NCI-H1694 (cell line): Measurements from ENCODE around the gene RFXANK.
"Not testable (repeated sequence)": the region's sequence is repeated elsewhere in the genome, so short reads cannot be mapped to it uniquely, and the experiment has no call there.

Experiments
- DNase-seq: peaks from one replicate; lab custom pipeline; 2025; lab: John Stamatoyannopoulos, UW

Gene RFXANK

DNA sequence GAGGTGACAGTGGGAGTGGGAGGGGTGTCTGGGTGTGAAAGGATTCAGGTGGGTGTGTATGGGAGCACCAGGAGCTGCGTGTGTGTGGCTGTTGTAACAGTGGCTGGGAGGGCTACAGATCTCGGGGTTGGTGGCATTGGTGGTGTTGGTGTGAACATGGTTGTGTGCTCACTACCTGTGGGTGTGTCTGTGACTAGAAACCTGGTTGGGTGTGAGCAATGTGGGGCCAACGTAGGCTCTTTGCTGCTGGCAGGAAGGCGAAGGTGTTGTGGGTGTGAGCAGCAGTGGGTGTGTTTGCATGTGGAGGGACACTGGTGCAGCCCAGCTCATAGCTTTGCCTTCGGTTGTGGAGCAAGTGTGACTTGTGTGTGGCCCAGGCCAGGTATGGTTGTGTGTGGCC is 14.9 kb downstream of the RFXANK start:
- no peak for DNase-seq

DNA sequence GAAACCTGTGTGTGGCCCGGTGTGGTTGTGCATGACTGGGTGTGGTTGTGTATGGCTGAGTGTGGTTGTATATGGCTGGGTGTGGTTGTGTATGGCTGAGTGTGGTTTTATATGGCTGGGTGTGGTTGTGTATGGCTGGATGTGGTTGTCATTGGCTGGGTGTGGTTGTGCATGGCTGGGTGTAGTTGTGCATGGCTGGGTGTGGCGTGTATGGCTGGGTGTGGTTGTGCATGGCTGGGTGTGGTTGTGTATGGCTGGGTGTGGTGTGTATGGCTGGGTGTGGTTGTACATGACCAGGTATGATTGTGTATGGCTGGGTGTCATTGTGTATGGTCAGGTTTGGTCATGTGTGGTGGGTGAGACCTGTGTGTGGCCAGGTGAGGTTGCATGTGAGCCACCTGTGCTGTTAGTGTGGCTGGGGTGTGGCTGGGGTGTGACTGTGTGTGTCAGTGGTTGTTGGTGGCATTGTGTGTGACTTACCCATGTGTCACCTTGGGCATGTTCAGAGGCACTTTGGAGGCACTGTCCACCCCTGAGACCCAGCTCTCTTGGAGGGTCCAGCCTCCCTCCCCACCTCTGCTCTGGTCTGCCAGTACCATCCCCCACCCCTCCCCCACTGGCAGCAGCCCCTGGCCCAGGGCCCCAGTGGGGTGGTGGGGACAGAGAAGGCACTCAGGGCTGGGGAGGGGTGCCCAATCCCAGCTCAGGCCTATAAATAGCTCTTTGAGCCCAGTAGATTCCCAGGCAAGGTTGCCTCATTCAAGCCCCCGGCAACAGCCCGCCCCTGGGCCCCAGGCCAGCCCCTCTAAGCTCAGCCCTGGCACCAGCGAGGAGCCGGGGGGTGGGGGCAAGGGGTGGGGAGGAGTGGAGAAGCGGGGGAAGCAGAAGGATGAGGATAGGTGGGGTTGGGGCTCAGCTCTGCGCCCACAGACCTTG is 15.8 kb downstream of the RFXANK start:
- no peak for DNase-seq

DNA sequence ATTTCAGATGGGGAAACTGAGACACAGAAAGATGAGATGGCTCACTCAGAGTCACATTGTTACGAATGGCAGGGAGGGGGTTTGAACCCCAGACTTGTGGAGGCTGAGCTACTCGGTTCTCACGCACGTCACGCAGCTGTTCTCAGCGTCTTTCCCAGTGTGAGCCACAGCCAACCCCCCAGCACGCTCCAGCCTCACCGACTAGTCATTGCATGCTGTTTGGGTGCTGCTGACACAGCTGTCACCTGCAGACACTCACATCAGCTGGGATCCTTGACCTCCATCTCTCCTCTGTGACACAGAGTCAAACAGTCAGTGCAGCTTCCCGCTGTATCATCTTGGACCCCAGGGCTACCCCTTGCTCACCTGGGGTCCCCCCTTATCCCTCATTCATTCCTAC is 17.3 kb downstream of the RFXANK start:
- peak; percentile 19 for DNase-seq

DNA sequence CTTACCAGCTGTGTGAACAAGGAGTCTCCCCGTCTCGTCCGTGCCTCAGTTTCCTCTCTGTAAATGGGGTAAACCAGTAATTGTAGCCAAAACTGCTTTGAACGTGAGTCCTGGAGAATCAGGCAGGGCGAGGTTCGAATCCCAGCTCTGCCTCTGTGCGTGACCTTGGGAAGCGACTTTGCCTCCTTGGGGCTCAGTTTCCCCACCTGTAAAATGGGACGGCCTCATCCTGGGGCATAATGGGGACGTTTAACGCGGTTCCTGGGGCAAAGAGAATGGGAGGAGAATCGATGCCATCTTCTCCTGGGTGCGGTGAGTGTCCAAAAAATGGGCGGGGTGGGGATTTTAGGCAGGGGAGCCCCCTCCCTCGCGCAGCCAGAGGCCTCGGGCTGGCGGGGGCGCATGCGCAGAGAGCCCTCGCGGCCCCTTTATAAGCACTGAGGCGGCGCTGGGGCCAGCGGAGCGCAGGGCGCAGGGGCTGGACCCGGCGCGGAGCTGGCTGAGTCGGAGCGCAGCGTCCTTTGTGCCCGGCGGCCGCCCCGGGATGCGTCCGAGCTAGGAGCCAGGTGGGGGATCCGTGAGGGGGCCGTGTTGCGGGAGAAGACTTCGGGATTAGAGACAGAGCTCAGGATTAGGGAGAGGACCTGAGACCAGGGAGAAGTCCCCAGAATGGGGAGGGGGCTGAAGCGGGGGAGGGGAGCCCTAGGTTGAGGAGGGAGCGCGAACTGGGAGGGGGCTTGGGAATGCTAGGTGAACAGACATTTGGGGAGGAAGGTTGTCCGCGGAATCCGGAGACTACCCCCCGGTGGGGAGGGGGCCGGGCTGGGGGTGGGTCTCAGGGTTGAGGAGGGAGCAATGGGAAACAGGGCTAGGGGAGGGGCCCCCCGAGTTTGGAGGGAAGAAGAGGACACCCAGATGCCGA is 19.7 kb downstream of the RFXANK start, which contains the start of gene NCAN:
NCAN (plus strand) TSS at position 460 of the 922 bp plus-strand sequence. CDS start 4,996 bp downstream, outside the sequence.
- DNase-seq: peak; percentile 49

DNA sequence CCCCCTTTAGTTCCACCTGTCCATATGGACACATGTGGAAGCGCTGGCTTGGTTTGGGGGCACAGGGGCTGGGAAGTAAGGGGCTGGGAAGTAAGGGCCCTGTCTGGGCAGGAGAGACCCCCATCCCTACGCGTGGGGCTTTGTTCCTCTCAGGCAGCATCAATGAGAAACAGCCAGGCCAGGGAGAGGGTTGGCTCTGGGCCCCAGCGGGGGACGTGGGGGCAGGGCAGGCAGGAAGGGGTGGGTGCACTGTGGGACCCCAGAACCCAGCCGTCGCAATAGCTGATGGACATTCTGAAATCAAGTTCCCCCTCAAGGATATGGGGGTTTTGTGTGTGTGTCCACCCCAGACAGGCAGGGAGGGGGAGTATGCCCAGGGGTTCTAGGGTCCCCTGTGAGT is 20.9 kb downstream of the RFXANK start:
- no peak for DNase-seq

DNA sequence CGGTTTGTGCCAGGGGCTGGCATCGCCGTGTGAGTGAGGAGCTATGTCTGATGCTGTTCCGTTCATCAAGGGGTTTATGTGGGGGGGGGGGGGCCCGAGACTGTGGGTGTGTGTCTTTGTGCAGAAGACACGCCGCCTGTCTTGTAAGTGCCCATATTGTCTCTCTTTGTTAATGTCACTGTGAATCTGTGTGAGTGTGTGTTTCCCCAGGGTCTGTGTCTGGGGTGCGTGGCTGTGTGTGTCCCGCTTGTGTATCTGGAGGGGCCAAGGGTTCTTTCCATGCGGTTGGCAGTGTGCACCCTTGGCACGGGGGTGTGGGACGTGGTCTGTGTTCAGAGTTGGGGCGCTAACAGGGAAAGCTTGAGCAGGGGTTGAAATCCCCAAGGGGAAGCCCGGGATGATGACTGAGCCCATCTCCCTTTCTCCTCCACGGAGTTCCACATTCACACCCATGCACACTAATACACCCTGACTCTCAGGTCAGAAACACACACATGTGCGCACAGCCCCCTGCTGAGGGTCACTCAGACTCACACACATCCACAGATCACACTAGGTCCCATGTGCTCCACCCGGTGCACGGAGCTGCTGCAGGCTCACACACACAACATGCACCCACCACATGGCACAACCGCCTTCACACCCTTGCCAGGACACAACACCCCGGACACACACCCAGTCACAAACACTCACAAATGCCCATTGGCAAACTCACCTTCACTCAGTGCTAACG is 21.5 kb downstream of the RFXANK start:
- no peak for DNase-seq

DNA sequence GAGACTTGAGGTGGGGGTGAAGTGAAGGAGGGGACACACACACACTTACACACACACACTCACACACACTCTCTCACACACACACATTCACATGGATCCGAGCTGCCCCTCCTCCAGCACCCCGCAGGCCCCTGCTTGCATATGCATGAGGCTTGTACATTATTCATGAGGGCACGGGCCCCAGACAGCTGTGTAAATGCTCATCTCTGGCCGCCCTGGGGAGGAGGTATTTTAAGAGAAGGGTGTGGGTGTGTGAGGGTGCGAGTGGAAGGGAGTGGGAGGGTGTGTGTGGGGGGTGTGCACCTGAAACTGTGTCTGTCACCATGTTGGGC is 22.1 kb downstream of the RFXANK start:
- no peak for DNase-seq

DNA sequence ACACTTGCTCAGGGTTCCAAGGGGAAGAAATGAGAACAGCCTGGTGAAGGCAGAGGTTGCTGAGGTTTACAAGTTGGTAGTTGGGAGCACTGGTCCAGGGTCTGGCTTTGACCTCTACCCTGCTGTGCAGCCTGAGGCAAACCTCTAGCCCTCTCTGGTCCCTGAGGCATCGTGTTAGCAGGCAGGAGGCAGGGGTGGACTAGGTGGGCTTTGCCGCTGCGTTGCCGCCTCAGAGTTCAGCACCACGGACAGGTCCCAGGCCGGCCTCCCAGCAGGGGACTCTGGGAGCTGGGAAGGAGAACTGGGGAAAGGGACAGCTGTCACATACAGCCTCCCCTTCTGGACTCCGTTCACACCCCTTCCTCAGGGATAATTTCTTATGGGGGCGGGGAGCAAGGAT is 22.8 kb downstream of the RFXANK start:
- no peak for DNase-seq

DNA sequence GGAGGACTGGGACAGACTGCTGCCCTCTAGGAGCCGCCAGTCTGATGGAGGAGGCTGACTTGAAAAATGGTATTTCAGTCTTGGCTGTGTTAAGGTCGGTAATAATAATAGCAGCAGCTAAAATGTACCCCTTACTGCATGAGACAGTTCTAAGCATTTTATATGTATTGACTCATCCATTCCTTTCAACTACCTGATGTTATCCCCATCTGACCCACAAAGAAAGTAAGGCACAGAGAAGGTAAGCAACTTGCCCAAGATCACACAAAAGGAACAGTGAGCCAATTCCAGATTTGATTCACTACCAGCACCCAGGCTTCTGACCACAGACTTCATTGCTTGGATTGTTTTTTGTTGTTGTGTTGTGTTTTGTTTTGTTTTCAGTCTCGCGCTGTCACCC is 23.7 kb downstream of the RFXANK start:
- no peak for DNase-seq

GRCh38 chr19:19217099-19217498 is 25.0 kb downstream of the RFXANK start:
- no peak for DNase-seq

DNA sequence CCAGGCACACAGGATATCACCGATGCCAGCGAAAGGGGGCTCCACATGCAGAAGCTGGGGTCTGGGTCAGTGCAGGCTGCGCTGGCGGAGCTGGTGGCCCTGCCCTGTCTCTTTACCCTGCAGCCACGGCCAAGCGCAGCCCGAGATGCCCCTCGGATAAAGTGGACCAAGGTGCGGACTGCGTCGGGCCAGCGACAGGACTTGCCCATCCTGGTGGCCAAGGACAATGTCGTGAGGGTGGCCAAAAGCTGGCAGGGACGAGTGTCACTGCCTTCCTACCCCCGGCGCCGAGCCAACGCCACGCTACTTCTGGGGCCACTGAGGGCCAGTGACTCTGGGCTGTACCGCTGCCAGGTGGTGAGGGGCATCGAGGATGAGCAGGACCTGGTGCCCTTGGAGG is 26.9 kb downstream of the RFXANK start:
- no peak for DNase-seq

GRCh38 chr19:19221000-19221399 is 28.9 kb downstream of the RFXANK start:
- not testable (repeated sequence) for DNase-seq

DNA sequence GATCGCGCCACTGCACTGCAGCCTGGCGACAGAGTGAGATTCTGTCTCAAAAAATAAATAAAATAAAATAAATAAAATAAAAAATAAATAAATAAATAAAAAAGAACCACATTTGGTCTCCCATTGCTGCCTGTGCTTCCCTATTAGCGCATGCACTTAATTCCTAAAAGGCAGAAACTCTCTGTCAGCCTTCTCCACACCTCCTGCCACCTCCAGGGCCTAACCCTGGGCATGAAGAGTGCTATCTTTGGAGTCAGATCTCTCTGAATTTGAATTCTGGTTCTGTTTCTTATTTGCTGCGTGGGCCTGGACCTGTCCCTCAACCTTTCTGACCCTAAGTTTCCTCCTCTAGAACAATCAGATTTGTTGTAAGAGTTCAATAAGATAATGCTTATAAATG is 31.0 kb downstream of the RFXANK start:
- DNase-seq: no peak

DNA sequence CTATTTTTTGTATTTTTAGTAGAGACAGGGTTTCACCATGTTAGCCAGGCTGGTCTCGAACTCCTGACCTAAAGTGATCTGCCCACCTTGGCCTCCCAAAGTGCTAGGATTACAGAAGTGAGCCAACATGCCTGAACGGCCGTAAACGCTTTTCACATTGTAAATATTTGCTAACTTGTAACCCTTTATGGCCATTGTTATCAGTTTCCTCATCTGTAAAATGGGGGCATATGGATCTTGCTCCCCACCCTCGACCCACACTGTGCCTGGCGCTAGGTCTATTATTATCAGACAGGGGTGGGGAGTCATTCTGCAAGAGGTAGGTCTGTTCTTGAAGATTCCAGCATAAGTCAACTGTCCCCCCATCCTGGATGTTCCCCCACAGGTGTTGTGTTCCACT is 31.6 kb downstream of the RFXANK start:
- no peak for DNase-seq

- DNase-seq: no peak
Measured at GRCh38 chr19:19224150-19224851, 32.2 kb downstream of the RFXANK start.

DNA sequence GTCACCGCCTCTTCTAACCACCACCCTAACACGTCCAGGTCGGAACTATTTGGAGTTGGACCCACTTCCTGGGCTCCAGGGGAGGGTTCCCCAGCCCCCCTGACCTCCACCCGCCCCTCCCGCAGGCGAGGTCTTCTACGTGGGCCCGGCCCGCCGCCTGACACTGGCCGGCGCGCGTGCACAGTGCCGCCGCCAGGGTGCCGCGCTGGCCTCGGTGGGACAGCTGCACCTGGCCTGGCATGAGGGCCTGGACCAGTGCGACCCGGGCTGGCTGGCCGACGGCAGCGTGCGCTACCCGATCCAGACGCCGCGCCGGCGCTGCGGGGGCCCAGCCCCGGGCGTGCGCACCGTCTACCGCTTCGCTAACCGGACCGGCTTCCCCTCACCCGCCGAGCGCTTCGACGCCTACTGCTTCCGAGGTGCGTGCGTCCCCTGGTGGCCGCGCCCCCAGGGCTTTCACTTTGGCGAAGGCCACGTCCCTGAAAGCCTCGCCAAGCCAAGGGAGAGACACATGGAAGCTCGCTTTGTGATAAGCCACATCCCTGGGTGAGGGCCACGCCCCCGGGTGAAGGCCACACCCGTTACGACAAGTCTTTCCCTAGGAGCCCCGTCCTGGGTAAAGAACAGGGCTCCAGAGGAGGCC is 32.9 kb downstream of the RFXANK start:
- DNase-seq: no peak

DNA sequence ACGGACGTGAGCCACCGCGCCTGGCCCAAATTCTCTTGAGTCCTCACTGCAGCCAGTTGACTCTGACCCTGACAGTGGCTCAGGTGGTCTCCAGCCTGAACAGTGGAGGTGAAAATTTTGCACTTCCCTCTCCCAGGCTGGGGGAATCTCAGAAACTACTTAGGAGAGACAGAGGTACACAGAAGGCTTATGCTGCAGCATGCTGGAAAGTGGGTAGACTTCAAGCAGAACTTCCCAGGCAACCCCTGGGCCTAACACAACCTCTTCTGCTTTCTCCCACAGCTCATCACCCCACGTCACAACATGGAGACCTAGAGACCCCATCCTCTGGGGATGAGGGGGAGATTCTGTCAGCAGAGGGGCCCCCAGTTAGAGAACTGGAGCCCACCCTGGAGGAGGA is 34.1 kb downstream of the RFXANK start:
- no peak for DNase-seq

GRCh38 chr19:19226663-19227062 is 34.6 kb downstream of the RFXANK start:
- no peak for DNase-seq

DNA sequence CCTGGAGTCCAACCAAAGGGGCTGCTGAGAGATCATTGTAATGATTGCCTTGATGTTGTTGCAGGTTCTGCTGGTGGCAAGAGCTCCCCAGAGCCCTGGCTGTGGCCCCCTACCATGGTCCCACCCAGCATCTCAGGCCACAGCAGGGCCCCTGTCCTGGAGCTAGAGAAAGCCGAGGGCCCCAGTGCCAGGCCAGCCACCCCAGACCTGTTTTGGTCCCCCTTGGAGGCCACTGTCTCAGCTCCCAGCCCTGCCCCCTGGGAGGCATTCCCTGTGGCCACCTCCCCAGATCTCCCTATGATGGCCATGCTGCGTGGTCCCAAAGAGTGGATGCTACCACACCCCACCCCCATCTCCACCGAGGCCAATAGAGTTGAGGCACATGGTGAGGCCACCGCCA is 35.2 kb downstream of the RFXANK start:
- DNase-seq: no peak

DNA sequence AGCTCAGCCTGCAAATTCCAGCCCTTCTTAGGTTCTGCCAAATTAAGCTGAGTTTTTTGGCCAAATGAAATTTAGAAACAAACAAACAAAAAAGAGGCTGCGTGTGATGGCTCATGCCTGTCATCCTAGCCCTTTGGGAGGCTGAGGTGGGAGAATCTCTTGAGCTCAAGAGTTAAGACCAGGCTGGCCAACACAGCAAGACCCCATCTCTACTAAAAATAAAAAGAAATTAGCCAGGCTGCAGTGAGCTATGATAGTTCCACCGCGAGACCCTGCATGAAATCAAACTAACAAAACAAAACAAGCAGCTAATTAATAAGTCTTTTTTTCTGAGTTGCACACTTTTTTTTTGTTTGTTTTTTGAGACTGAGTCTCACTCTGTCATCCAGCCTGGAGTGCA is 37.6 kb downstream of the RFXANK start:
- DNase-seq: no peak

DNA sequence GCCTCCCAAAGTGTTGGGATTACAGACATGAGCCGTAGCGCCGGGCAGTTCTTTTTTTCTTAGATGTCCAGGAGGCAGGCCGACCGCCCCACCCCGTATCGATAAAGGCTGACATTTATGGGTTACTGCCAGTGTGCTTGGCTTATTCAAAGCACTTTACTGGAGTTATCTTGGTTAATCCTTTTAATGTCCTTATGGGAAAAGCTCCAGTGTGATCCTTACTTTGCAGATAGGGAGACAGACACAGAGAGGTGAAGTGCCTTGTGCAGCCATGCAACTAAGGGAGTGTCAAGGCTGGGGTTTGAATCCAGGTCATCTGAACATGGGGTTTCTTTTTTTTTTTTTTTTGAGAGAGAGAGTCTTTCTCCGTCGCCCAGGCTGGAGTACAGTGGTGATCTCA is 38.9 kb downstream of the RFXANK start:
- no peak for DNase-seq
